SIG-M5 treated with dmso at 0.1 percent for 504 hours (cell line): ENCODE measurements around the gene GJC1.
"Not testable (repeated sequence)": the region's sequence is repeated elsewhere in the genome, so short reads cannot be mapped to it uniquely, and the experiment has no call there.

Source experiments
- DNase-seq: peaks from one replicate; lab custom pipeline; 2025; ENCODE audit not compliant: unreplicated experiment; lab: John Stamatoyannopoulos, UW

GJC1 gene

GRCh38 chr17:44761932-44762810, 67.9 kb downstream of the GJC1 start:
- DNase-seq = no peak

- no peak for DNase-seq
Observed at GRCh38 chr17:44760474-44761308, 69.4 kb downstream of the GJC1 start.

- no peak for DNase-seq
Observed at GRCh38 chr17:44759916-44760243, 70.2 kb downstream of the GJC1 start.

GRCh38 chr17:44759086-44759915, 70.8 kb downstream of the GJC1 start:
- DNase-seq = no peak

DNA sequence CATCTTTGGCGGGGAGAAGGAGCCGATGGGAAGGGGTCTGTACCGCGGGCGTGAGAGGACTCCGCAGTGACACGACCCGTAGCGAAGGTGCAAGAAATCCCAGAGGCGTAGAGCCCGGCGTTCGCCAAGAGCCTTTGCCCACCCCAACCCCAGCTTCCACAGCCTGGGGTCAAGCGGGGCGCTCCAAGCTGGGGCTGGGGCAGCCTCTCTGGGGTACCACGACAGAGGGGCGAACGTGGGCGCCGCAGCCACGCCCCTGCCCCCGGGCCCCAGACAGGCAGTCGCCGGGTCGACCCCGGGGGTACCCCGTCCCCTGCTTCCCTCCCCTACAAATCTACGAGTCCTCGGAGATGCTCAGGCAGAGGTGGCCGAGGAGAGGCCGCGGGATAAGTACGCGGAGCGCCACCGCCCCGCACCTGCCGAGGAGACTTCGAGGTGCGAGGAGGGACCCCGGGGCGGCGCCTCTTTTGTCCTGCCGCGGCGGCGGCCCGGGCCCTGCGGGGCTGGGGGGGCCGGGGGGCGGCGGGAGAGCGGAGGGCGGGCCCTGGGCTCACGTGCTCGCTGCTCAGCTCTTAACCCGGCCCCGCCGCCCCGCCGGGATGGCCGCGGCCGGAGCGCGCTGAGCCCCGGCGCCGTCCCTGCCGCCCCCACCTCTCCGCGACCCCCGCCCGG, 71.5 kb downstream of the GJC1 start, which contains the start of gene ADAM11:
Gene ADAM11 (plus strand): TSS at position 575 of the 672 bp plus-strand sequence. CDS start 212 bp downstream, outside the sequence.
- DNase-seq = no peak

- no peak for DNase-seq
Observed at GRCh38 chr17:44757918-44758413, 72.1 kb downstream of the GJC1 start.

DNA sequence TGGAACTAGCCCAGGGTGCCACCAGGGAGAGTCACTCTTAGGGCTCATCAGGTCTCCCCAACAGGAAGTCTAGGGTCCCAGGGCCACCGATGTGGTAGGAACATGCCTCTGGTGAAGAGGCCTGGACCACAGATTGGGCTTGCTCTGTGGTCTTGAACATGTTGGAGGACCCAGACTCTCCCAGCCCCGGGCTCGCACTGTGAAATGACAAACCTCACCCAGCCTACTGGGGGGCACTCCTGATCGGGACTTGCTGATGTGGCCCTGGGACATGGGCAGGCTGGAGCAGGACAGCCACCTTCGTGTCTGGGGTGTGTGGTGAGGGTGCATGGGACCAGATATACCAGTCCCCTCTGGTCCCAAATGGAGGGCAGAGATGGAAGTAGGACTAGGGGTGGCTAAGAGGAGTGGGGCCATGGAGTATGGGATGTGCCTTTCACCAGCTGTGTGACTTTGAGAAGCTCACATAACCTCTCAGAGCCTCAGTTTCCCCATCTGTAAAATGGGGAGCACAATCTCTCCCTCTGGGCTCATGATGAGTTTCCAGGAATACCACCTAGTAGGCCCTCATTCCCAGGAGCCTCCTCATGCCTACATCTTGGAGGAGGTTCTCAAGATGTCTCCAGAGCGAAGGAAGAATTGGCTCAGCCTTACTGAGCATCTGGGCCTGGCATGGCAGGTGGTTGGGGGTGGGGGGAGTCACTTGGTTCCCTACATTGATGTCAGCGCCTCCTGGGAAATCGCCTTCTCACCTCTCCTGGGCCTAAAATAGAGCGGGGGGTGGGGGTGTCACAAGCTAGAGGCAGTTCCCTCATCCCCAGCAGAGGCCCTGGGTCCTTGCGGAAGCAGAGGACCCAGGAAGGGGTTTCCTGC, 72.8 kb downstream of the GJC1 start:
- no peak for DNase-seq

DNA sequence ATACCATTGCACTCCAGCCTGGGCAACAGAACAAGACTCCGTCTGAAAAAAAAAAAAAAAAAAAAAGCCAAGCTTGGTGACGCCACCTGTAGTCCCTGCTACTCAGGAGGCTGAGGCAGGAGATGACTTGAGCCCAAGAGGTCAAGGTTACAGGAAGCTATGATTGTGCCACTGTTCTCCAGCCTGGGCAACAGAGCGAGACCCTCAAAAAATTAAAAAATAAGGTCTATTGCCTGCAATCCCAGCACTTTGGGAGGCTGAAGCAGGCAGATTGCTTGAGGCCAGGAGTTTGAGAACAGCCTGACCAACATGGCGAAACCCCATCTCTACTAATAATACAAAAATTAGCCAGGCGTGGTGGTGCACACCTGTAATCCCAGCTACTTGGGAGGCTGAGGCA, 74.9 kb downstream of the GJC1 start:
- DNase-seq = not testable (repeated sequence)

- no peak for DNase-seq
Observed at GRCh38 chr17:44754276-44754675, 75.8 kb downstream of the GJC1 start.

- DNase-seq = no peak
Observed at GRCh38 chr17:44752953-44753861, 76.9 kb downstream of the GJC1 start.

DNA sequence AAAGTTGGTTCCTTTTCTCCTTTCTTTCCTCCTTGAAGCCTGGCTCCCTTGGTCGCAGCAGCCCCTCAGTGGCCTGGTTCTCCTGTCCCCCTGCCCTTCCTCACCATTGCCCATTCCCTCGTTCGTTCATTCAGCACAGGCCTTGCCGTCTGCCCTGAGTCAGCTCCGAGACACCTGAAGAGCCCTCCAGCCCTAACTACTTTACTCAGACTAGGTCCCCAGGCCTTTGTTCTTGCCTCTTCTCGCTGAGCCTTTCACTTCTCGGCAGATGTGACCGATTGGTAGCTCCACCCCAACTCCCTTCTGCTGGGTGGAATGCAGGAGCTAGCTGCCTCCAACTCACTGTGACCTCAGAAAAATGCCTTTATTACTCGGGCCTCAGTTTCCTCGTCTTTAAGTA, 78.3 kb downstream of the GJC1 start:
- no peak for DNase-seq

DNA sequence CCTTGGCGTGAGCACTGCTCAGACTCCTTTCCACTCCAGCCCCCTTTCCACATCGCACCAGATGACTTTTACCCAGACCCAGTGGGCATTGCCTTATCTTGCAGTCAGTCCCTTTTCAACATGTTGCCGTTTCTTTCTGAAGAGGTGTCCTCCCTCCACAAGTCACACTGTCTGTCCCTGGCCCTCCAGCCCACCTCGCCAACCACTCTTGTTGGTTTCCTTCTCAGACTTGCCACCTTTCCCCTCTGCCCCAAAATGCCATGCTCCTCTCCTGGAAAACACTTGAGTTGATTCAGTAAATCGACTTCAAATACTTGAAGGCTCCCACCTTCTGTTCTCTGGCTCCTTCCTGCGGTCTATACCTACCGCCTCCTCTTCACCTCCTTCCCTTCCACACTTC, 78.8 kb downstream of the GJC1 start:
- no peak for DNase-seq

DNA sequence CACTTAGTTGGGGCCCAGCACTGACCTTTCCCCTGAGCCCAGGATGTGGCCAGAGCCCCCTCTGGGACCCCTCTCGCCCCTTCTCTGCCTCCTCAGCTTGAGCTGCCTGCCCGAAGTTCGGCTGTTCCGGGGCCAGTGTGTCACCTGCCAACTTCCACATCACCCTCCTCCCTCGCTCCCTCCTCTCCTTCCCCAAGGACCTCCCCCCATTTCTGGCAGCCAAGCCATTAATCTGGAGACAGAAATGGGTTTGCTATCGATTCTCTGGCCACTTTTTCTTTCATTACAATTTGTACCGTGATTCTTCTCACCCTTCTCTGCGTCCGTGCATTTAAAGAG, 80.1 kb downstream of the GJC1 start:
- no peak for DNase-seq

DNA sequence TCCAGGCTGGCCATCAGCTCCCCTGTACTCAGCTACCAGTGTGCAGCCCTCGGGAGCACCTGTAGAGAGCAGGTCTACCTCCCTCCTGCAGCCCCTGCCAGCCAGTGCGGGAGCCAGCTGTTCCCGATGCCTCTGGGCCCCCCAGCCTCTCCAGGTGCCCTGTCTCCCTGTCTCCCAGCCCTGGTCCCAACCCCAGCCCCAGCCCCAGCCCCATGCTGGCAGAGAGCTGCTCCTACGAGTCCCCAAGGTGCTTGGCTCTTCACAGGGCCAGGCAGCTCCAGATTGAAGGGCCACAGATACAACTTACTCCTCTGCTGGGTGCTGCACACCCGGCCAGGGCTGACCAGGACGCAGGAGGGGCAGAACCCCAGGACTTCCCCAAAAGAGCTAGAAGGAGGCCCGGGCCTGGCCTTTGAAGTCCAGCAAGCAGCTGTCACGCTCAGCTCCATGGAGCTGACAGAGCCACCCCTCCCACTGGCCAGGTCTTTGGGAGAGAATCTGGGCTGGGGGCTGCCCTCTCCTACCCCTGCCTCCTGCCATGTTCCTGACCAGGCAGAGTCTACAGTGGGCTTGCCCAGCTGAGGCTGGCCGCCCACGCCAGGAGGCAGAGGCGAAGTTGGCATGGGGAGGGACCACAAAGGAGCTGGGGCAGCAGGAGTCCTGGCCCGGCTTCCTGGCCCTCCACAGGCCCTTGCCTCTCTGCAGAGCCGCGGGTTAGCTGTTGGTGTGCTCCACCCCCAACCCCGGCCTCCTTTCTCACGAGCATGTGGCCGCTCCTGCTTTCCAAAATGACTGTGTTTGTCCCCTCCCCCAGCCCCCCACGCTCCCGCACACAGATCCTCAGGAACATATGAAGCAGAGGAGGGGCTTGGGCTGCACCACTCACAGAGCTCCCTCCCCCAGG, 80.8 kb downstream of the GJC1 start:
- no peak for DNase-seq
